ENCODE data around the gene NALCN. TPM values are rescaled to one million over a fixed set of nuclear protein-coding genes. Genes with fewer than 3 reads are reported as not detected.

Gene NALCN
- total and polyA plus RNA-seq, 10 of the 15 experiments (the other 5 are each of a cell fraction or from before 2014, with no cell fraction given): under 0.01 TPM; not detected in 9

DNA sequence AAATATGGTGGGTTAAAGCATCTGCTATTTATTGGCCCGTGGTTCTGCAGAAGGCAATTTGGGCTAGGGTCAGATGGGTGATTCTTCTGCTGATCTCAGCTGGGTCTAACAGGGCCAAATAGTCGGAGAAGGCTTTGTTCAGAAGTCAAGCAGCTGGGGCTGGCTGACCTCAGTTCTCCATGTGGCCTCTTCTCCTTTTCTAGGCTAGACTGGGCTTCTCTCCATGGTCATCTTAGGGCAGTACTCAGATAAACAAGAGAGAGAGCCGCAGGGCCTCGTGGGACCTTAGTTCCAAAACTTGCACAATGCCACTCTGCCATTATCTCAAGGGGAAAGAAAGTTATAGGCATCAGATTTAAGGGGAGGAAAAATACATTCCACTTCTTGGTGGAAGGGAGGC is 89.6 kb downstream of the NALCN start:
- no peak overlapping the region for H3K9ac ChIP-seq (ENCODE audit: control insufficient read depth, insufficient read depth, low read length)
- H3K36me3 ChIP-seq (ENCODE audit: control insufficient read depth in 2 of 2, insufficient read depth in 2 of 2, low read length in 1 of 2): no peaks in the 10 kb centered on the region
- 6% methylated on average over 4 of the region's 4 CpGs for WGBS (ENCODE audit: insufficient coverage, insufficient replicate concordance, low lambda C conversion rate, missing lambda C conversion rate)
- DNase-seq (ENCODE audit: low read depth, low spot score) (no peak), ATAC-seq (no peak), FAIRE-seq (no peak)
- intact Hi-C loops (cut with micrococcal nuclease; ENCODE audit: unreplicated experiment): no loop called here
- RAD21 ChIA-PET (ENCODE audit: unreplicated experiment): no interaction called here
- H3K27ac ChIP-seq (ENCODE audit: control insufficient read depth, insufficient read depth): no peak overlapping the region
- no TSS peak for BruUV-seq (replicated peaks)
- H3K79me2 ChIP-seq (ENCODE audit: control insufficient read depth, insufficient read depth, low read length): no peaks in the 10 kb centered on the region
- no peak overlapping the region for H3K4me2 ChIP-seq (ENCODE audit: control insufficient read depth, insufficient read depth)
- no peaks in the 10 kb centered on the region for H3K9me3 ChIP-seq (replicated peaks; ENCODE audit: control insufficient read depth, insufficient read depth, low read length)
- SMC1A ChIA-PET (ENCODE audit: uncharacterized antibody, unreplicated experiment): no interaction called here
- POLR2A ChIA-PET: no interaction called here
- CTCF ChIA-PET: no interaction called here
- no peak overlapping the region for H2AFZ ChIP-seq (ENCODE audit: control insufficient read depth, low read depth, low read length)
- no peaks in the 10 kb centered on the region for H3K27me3 ChIP-seq (replicated peaks in 1 of 2; ENCODE audit: control insufficient read depth in 2 of 2, insufficient read depth in 2 of 2, low read length in 1 of 2)
- no peak for TF ChIP-seq ZBED1 (IDR thresholded peaks at IDR 0.05; ENCODE audit: borderline replicate concordance)
- no peak for TF ChIP-seq FOS (IDR thresholded peaks at IDR 0.05; ENCODE audit: borderline replicate concordance, extremely low read depth, insufficient read length)
- TF ChIP-seq PML (IDR thresholded peaks at IDR 0.05; ENCODE audit: low read length): no peak
- TF ChIP-seq IRF4 (IDR thresholded peaks at IDR 0.05; ENCODE audit: low read depth, low read length): no peak
- no peaks in the 10 kb centered on the region for H4K20me1 ChIP-seq (ENCODE audit: control insufficient read depth, insufficient read depth)
- no peaks in the 10 kb centered on the region for H3K4me1 ChIP-seq (ENCODE audit: control insufficient read depth, insufficient read depth, low read length)
- in situ Hi-C loops (cut with MboI): no loop called here
- no peak overlapping the region for H3K4me3 ChIP-seq

DNA sequence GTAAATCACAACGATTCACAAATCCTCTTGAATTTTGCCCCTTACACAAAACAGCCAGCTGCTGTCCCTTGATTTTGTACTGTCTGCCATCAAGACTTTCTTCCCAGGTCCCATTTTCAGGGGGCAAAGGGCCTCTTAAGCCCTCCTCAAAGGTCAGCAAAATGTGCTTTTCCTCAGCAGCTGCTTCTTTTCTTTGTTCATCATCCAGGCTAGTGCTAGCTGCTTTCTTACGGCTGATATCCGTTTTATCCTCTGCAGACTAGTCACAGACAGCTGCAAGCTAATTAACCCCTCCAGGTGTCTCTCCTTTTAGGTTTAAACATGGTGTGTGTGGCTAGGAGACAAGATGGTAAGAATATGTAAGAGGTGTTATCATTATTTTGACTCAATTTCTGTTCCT is 90.9 kb downstream of the NALCN start:
- RAD21 ChIA-PET (ENCODE audit: unreplicated experiment): no interaction called here
- in situ Hi-C loops (cut with MboI) (no loop called here), intact Hi-C loops (cut with micrococcal nuclease; ENCODE audit: unreplicated experiment) (no loop called here)
- FAIRE-seq (no peak), DNase-seq (ENCODE audit: low read depth, low spot score) (no peak), ATAC-seq (no peak)
- SMC1A ChIA-PET (ENCODE audit: uncharacterized antibody, unreplicated experiment): no interaction called here
- no peak overlapping the region for H3K27ac ChIP-seq (ENCODE audit: control insufficient read depth, insufficient read depth)
- no TSS peak for BruUV-seq (replicated peaks)
- no peaks in the 10 kb centered on the region for H3K27me3 ChIP-seq (replicated peaks in 1 of 2; ENCODE audit: control insufficient read depth in 2 of 2, insufficient read depth in 2 of 2, low read length in 1 of 2)
- H3K4me3 ChIP-seq: no peak overlapping the region
- whole genome bisulfite sequencing (ENCODE audit: insufficient coverage, insufficient replicate concordance, low lambda C conversion rate, missing lambda C conversion rate): 9% methylated on average over 3 of the region's 3 CpGs
- no peaks in the 10 kb centered on the region for H3K36me3 ChIP-seq (ENCODE audit: control insufficient read depth in 2 of 2, insufficient read depth in 2 of 2, low read length in 1 of 2)
- H2AFZ ChIP-seq (ENCODE audit: control insufficient read depth, low read depth, low read length): no peak overlapping the region
- H4K20me1 ChIP-seq (ENCODE audit: control insufficient read depth, insufficient read depth): no peaks in the 10 kb centered on the region
- H3K4me2 ChIP-seq (ENCODE audit: control insufficient read depth, insufficient read depth): no peak overlapping the region
- no peaks in the 10 kb centered on the region for H3K79me2 ChIP-seq (ENCODE audit: control insufficient read depth, insufficient read depth, low read length)
- H3K4me1 ChIP-seq (ENCODE audit: control insufficient read depth, insufficient read depth, low read length): no peaks in the 10 kb centered on the region
- POLR2A ChIA-PET: no interaction called here
- CTCF ChIA-PET: interaction anchor here (1.3 kb wide), 1 partner anchor 182 kb away, joined by 3 read pairs; no protein-coding TSS in a partner anchor
- H3K9me3 ChIP-seq (replicated peaks; ENCODE audit: control insufficient read depth, insufficient read depth, low read length): no peaks in the 10 kb centered on the region
- H3K9ac ChIP-seq (ENCODE audit: control insufficient read depth, insufficient read depth, low read length): no peak overlapping the region
- TF ChIP-seq WRNIP1 (IDR thresholded peaks at IDR 0.05; ENCODE audit: borderline replicate concordance, low read depth, low read length) (no peak), MTA2 (IDR thresholded peaks at IDR 0.05; ENCODE audit: low read depth) (no peak), BACH1 (IDR thresholded peaks at IDR 0.05; ENCODE audit: borderline replicate concordance) (no peak), ZNF687 (IDR thresholded peaks at IDR 0.05) (no peak), SMAD5 (IDR thresholded peaks at IDR 0.05; ENCODE audit: low read depth) (no peak), MTA3 (IDR thresholded peaks at IDR 0.05; ENCODE audit: borderline replicate concordance, low read length) (no peak), NR2F1 (conservative IDR thresholded peaks at IDR 0.05) (no peak), LARP7 (IDR thresholded peaks at IDR 0.05) (no peak), SREBF1 (IDR thresholded peaks at IDR 0.05; ENCODE audit: low read length) (no peak), KLF5 (IDR thresholded peaks at IDR 0.05; ENCODE audit: partially characterized antibody) (no peak)
- TF ChIP-seq, protein P1, sequence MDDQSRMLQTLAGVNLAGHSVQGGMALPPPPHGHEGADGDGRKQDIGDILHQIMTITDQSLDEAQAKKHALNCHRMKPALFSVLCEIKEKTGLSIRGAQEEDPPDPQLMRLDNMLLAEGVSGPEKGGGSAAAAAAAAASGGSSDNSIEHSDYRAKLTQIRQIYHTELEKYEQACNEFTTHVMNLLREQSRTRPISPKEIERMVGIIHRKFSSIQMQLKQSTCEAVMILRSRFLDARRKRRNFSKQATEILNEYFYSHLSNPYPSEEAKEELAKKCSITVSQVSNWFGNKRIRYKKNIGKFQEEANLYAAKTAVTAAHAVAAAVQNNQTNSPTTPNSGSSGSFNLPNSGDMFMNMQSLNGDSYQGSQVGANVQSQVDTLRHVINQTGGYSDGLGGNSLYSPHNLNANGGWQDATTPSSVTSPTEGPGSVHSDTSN (IDR thresholded peaks at IDR 0.05; ENCODE audit: insufficient replicate concordance, low read depth, low read length): no peak
